DND-41 (cell line): ENCODE measurements around the gene FASTK.

Experiments used
- ATAC-seq: fragments of 200-7000 bp; cut with Tn5 transposase; 3 replicates; pipeline ENCODE4 v1.9.1; 2021; ENCODE audit warnings: low read depth; ENCODE audit not compliant: insufficient read depth
- DNase-seq: peaks from one replicate; pipeline ENCODE4 v3.0.0-alpha.2; 2020
- H2AFZ ChIP-seq: 2 replicates; pipeline ENCODE4 v1.6.0; 2012; ENCODE audit warnings: low read depth, low read length
- H3K27ac ChIP-seq: 2 replicates; pipeline ENCODE4 v1.5.1; 2012; ENCODE audit warnings: low read length, inconsistent platforms
- H3K27me3 ChIP-seq: fragments of 200-600 bp; sonication (generic); 2 replicates; pipeline ENCODE4 v1.6.0; 2012; ENCODE audit warnings: low read length, mild to moderate bottlenecking, inconsistent platforms; ENCODE audit not compliant: insufficient read depth, poor library complexity
- H3K36me3 ChIP-seq: 2 replicates; pipeline ENCODE4 v1.5.1; 2012; ENCODE audit warnings: low read length, inconsistent platforms; ENCODE audit not compliant: insufficient read depth
- H3K4me1 ChIP-seq: 2 replicates; pipeline ENCODE4 v1.5.1; 2012; ENCODE audit warnings: mild to moderate bottlenecking, low read length; ENCODE audit not compliant: insufficient read depth
- H3K4me2 ChIP-seq: 2 replicates; pipeline ENCODE4 v1.6.0; 2012; ENCODE audit warnings: mild to moderate bottlenecking, moderate library complexity, low read length, inconsistent platforms; ENCODE audit not compliant: insufficient read depth
- H3K4me3 ChIP-seq, 2 experiments: fragments of 200-600 bp in 1 of 2; shearing (Covaris generic) in 1 of 2; 2 replicates each; pipeline ENCODE4 v1.5.1; 2012 to 2016; ENCODE audit warnings: inconsistent platforms in 2 of 2, low read length in 2 of 2, mild to moderate bottlenecking in 2 of 2, low read depth in 1 of 2, moderate library complexity in 1 of 2
- H3K79me2 ChIP-seq: 2 replicates; pipeline ENCODE4 v1.6.0; 2012; ENCODE audit warnings: low read length, inconsistent platforms; ENCODE audit not compliant: insufficient read depth
- H3K9ac ChIP-seq: 2 replicates; pipeline ENCODE4 v1.6.0; 2012; ENCODE audit warnings: low read depth, mild to moderate bottlenecking, inconsistent platforms, low read length, moderate library complexity
- H3K9me3 ChIP-seq: 2 replicates; pipeline ENCODE4 v1.5.1; 2012; ENCODE audit warnings: low read length, moderate library complexity, mild to moderate bottlenecking, inconsistent platforms; ENCODE audit not compliant: insufficient read depth, severe bottlenecking
- H4K20me1 ChIP-seq: 2 replicates; pipeline ENCODE4 v1.6.0; 2012; ENCODE audit warnings: low read length; ENCODE audit not compliant: insufficient read depth
- CTCF ChIP-seq: IDR thresholded peaks from 2 replicates; pipeline ENCODE4 v1.5.1; 2012; ENCODE audit warnings: borderline replicate concordance, low read length, moderate library complexity, mild to moderate bottlenecking; ENCODE audit not compliant: poor library complexity, severe bottlenecking; ENCODE audit errors: extremely low read depth
- EZH2 ChIP-seq: IDR thresholded peaks from 3 replicates; pipeline ENCODE4 v1.6.1; 2012; ENCODE audit warnings: borderline replicate concordance, low read depth, mild to moderate bottlenecking, moderate library complexity, low read length, inconsistent platforms; ENCODE audit not compliant: severe bottlenecking

Gene FASTK

GRCh38 chr7:151080522-151081169, at the start of gene FASTK:
Gene FASTK (minus strand): TSS chr7:151080809. CDS start chr7:151080766, 43 bp downstream.
- peak; percentile 91 for DNase-seq
- H3K4me2 ChIP-seq: peak within 1 kb of the TSS; percentile 97
- ATAC-seq: peak; percentile 83
- peaks cover 10% of the 10 kb centered on the region for H3K27me3 ChIP-seq
- H4K20me1 ChIP-seq: peaks cover 39% of the 10 kb centered on the region
- H3K79me2 ChIP-seq: peaks cover 49% of the 10 kb centered on the region
- H3K4me1 ChIP-seq: peaks cover 60% of the 10 kb centered on the region
- H3K4me3 ChIP-seq: peak within 1 kb of the TSS; percentile 91 to 93
- peak within 1 kb of the TSS; percentile 99 for H3K9ac ChIP-seq
- peak within 1 kb of the TSS; percentile 92 for H3K27ac ChIP-seq
- no peaks in the 10 kb centered on the region for H3K9me3 ChIP-seq
- H2AFZ ChIP-seq: peak within 1 kb of the TSS; percentile 94
- TF ChIP-seq EZH2 (no peak), CTCF (no peak)
- peaks cover 54% of the 10 kb centered on the region for H3K36me3 ChIP-seq

GRCh38 chr7:151129960-151130591, 49.5 kb upstream of the FASTK start:
- peaks cover 3% of the 10 kb centered on the region for H4K20me1 ChIP-seq
- H3K9me3 ChIP-seq: no peaks in the 10 kb centered on the region
- H3K4me3 ChIP-seq: no peak overlapping the region
- H3K36me3 ChIP-seq: peaks cover 37% of the 10 kb centered on the region
- H3K4me1 ChIP-seq: no peaks in the 10 kb centered on the region
- DNase-seq (no peak), ATAC-seq (peak; percentile 43; the same call in 2 of the 3 replicates)
- TF ChIP-seq EZH2 (no peak), CTCF (no peak)
- no peak overlapping the region for H3K4me2 ChIP-seq
- no peak overlapping the region for H3K27ac ChIP-seq
- H2AFZ ChIP-seq: no peak overlapping the region
- no peaks in the 10 kb centered on the region for H3K79me2 ChIP-seq
- no peaks in the 10 kb centered on the region for H3K27me3 ChIP-seq
- no peak overlapping the region for H3K9ac ChIP-seq

GRCh38 chr7:151129117-151129959, 48.7 kb upstream of the FASTK start:
- no peak overlapping the region for H3K27ac ChIP-seq
- peaks cover 37% of the 10 kb centered on the region for H3K36me3 ChIP-seq
- ATAC-seq: no peak
- no peak overlapping the region for H3K9ac ChIP-seq
- H3K9me3 ChIP-seq: no peaks in the 10 kb centered on the region
- H3K4me1 ChIP-seq: no peaks in the 10 kb centered on the region
- no peak for DNase-seq
- no peaks in the 10 kb centered on the region for H3K79me2 ChIP-seq
- H3K4me3 ChIP-seq: no peak overlapping the region
- no peak overlapping the region for H3K4me2 ChIP-seq
- H3K27me3 ChIP-seq: no peaks in the 10 kb centered on the region
- peaks cover 7% of the 10 kb centered on the region for H4K20me1 ChIP-seq
- no peak overlapping the region for H2AFZ ChIP-seq
- no peak for TF ChIP-seq CTCF
- TF ChIP-seq EZH2: no peak
